ENCODE results near the gene SSRP1.
A peak's percentile ranks its signal among the peaks of the same experiment; 100 is the strongest.

The SSRP1 gene

GRCh38 chr11:57332694-57333440, 2.8 kb downstream of the SSRP1 start:
- no peak for DNase-seq (ENCODE audit: low read depth)
- TF ChIP-seq CTCF (IDR thresholded peaks at IDR 0.05; ENCODE audit: low read depth, low read length) (no peak), MAX (IDR thresholded peaks at IDR 0.05; ENCODE audit: low read depth, low read length) (no peak), POLR2A (IDR thresholded peaks at IDR 0.05; ENCODE audit: extremely low read depth, insufficient read length) (no peak), MYC (IDR thresholded peaks at IDR 0.05; ENCODE audit: low read depth, low read length) (no peak)

GRCh38 chr11:57331720-57332119, 4.0 kb downstream of the SSRP1 start:
- no peak for DNase-seq (ENCODE audit: low read depth)
- no peak for TF ChIP-seq CTCF (IDR thresholded peaks at IDR 0.05; ENCODE audit: low read depth, low read length)
- TF ChIP-seq MYC (IDR thresholded peaks at IDR 0.05; ENCODE audit: low read depth, low read length) = no peak
- TF ChIP-seq MAX (IDR thresholded peaks at IDR 0.05; ENCODE audit: low read depth, low read length) = no peak
- TF ChIP-seq POLR2A (IDR thresholded peaks at IDR 0.05; ENCODE audit: extremely low read depth, insufficient read length) = no peak
- H3K4me3 ChIP-seq (ENCODE audit: low read depth, low read length) = no peak overlapping the region

More at GRCh38 chr11:57332694-57333440, 2.8 kb downstream of the SSRP1 start:
- H3K4me3 ChIP-seq (ENCODE audit: low read depth, low read length) = no peak overlapping the region

GRCh38 chr11:57330029-57330428, 5.7 kb downstream of the SSRP1 start:
- H3K4me3 ChIP-seq (ENCODE audit: low read depth, low read length) = no peak overlapping the region
- DNase-seq (ENCODE audit: low read depth) = no peak
- no peak for TF ChIP-seq MYC (IDR thresholded peaks at IDR 0.05; ENCODE audit: low read depth, low read length)
- no peak for TF ChIP-seq MAX (IDR thresholded peaks at IDR 0.05; ENCODE audit: low read depth, low read length)
- TF ChIP-seq POLR2A (IDR thresholded peaks at IDR 0.05; ENCODE audit: extremely low read depth, insufficient read length) = no peak
- TF ChIP-seq CTCF (IDR thresholded peaks at IDR 0.05; ENCODE audit: low read depth, low read length) = no peak

GRCh38 chr11:57327721-57328120, 8.0 kb downstream of the SSRP1 start:
- DNase-seq (ENCODE audit: low read depth) = no peak
- H3K4me3 ChIP-seq (ENCODE audit: low read depth, low read length) = no peak overlapping the region
- TF ChIP-seq MYC (IDR thresholded peaks at IDR 0.05; ENCODE audit: low read depth, low read length) (no peak), POLR2A (IDR thresholded peaks at IDR 0.05; ENCODE audit: extremely low read depth, insufficient read length) (no peak), MAX (IDR thresholded peaks at IDR 0.05; ENCODE audit: low read depth, low read length) (no peak), CTCF (IDR thresholded peaks at IDR 0.05; ENCODE audit: low read depth, low read length) (no peak)

GRCh38 chr11:57325735-57326048, 10.0 kb downstream of the SSRP1 start:
- TF ChIP-seq POLR2A (IDR thresholded peaks at IDR 0.05; ENCODE audit: extremely low read depth, insufficient read length) (no peak), CTCF (IDR thresholded peaks at IDR 0.05; ENCODE audit: low read depth, low read length) (no peak), MYC (IDR thresholded peaks at IDR 0.05; ENCODE audit: low read depth, low read length) (no peak), MAX (IDR thresholded peaks at IDR 0.05; ENCODE audit: low read depth, low read length) (no peak)
- peak overlapping the region; percentile 76 for H3K4me3 ChIP-seq (ENCODE audit: low read depth, low read length)
- no peak for DNase-seq (ENCODE audit: low read depth)

Data from NB4 (cell line).